GM19193 (cell line): ENCODE data around the gene RBFOX2.

Experiments
- POLR2A ChIP-seq: IDR thresholded peaks from 4 replicates; pipeline ENCODE4 v1.6.1; 2011; ENCODE audit not compliant: insufficient read depth, insufficient read length; ENCODE audit errors: extremely low read depth

Gene RBFOX2

DNA sequence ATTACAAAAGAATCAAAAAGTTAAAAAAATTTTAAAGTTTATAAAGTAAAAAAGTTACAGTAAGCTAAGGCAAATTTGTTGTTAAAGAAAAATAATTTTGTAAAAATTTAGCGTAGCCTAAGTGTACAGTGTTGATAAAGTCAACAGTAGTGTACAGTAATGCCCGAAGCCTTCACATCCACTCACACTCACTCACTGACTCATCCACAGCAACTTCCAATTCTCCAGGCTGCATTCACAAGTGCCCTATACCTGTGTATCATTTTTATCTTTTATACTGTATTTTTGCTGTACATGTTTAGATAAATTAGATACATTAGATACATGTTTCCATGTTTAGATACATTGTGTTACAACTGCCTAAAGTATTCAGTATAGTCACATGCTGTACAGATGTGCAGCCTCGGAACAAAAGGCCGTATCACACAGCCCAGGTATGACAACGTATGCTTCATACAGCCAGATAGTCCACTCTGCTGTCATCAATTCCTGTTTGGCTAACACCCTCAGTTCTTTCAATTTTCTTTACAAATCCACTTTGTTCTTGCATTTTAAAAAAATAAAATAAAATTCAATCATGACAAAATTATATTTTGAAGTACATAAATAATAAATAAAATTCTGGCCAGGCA, 80.7 kb downstream of the RBFOX2 start:
- no peak for TF ChIP-seq POLR2A

DNA sequence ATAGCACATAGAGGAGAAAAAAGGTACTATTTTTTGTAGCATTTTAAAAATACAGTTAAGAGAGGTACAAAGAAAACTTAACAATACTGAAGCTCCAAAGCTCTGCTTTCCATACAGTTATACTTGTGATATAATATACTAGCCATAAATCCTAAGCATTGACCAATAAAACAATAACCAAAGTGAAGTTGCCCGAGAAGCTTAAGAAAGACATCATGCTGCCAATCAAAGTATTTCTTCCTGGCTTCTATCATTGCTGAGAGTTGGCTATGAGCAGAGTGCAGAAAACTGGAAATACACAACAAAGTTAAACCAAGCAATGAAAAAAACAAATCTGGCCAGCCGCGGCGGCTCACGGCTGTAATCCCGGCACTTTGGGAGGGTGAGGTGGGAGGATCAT, 84.2 kb downstream of the RBFOX2 start:
- no peak for TF ChIP-seq POLR2A

DNA sequence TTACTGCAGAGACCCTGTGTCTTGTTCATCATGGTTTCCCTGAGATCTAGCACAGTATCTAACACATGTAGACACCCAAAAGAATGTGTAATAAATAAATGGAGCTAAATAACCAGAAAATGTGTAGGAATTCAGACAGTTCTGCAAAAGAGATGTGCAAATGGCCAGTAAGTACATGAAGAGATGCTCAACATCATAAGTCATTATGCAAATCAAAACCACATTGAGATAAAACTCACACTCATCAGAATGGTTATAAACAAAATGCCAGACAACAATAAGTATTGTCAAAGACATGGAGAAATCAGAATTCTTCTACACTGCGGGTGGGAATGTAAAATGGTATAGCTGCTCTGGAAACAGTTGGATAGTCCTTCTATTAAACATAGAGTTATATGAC, 88.5 kb downstream of the RBFOX2 start:
- TF ChIP-seq POLR2A = no peak

DNA sequence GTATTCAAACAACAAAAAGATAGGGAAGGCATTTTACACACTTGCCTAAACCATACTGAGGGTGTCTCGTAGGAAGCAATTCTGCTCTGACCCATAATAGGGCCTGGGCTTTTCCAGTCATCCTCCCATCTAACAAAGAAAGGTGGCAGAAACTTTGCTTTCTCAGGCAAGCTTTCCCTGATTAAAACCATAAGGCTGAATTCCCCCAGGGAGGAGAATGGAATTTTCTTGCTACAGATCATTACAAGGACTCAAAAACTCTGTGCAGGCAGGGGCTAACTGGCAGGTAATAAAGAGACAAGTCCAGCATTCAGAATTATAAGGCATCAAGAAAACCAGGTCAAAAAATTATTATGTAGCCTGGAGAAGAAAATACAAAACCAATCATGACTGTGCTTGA, 90.4 kb downstream of the RBFOX2 start:
- no peak for TF ChIP-seq POLR2A

DNA sequence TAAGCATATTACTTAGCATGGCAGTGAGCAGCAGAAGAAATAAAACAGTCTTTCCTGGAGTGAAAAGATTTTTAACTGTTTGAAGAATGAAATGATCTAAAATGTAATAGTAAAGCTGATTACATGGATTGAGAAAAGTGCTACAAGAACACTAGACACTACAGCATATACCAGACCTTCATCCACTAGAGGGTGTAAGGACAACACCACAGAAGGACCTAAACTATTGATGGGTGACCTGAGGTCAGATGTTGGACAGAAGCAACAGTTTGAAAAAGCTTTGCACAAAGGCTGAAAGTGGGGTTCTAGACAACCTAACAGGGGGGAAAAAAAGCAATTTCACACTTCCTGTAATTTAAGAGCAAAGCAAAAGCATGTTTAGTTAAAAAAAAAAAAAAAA, 97.7 kb downstream of the RBFOX2 start:
- no peak for TF ChIP-seq POLR2A

DNA sequence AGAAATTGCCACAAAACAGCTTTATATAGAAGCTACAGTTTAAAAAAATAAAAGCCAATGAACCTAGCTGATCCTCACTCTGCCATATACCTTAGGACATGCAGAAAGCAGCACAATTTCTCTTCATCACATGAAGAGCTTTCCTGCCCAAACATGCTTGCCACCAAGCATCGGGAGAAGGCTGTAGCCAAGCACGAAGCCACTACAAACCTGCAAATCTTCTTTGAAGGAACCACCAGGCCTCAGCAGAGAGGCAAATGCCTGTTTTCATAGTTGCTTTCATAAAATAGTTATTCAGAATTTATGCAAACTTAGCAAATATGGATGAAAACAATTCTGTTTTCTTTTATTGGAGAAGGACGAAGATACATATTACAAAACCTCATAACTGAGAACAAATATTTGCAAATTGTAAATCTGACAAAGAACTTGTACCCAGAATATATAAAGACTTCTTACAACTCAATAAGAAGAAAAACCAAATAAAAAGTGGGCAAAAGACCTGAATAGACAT, 100.3 kb downstream of the RBFOX2 start:
- TF ChIP-seq POLR2A = no peak

DNA sequence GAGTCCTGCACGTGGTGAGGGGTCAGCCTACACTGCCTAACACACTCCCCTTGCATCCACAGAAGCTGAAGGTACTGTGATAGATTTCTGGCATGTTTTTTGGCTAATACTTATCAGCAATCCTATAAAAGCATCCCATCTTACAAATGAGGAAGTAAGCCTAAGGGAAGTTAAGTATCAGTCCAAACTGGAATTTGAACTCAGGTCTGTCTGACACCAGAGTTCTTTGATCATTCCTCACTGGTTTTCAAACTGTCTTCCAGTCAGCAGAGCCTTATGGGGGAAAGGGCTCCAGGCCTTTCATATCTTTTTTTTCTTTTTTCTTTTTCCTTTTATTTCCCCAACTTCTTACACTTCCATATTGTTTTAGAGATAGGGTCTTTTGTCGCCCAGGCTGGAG, 105.6 kb downstream of the RBFOX2 start:
- no peak for TF ChIP-seq POLR2A

DNA sequence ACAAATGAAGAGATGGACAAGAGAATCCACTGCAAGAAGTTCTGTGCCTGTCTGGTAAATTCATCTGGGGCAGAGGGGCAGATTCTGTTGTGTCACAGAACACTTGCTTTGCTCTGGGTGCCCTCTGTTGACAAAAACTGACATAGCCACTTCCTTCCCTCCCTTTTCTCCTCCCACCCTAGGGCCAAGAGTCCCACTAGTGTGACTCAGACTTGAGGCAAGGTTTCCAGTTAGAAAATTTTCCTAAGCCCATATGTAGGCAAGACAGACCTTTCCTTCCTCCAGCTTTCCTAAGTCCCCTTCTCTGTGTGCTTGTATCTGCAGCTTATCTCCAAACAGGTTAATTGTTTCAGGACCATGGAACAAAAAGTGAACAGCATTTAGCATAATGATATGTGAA, 106.8 kb downstream of the RBFOX2 start:
- TF ChIP-seq POLR2A = no peak

DNA sequence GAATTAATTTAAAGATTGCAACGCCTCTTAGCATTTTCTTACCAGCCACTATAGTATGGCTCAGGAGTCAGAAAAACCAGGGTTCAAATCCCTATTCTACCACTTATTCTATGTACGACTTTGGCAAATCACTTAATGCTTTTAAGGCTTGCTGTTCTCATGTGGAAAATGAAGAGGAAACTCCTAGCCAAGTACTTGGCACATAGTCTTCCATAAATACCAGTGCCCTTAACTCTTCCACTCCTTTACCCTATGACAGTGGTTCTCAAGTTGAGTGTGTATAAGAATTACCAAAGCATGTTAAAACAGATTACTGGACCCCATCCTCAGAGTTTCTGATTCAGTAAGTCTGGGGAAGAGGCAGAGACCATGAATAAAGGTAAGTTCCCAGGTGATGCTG, 107.6 kb downstream of the RBFOX2 start:
- no peak for TF ChIP-seq POLR2A

DNA sequence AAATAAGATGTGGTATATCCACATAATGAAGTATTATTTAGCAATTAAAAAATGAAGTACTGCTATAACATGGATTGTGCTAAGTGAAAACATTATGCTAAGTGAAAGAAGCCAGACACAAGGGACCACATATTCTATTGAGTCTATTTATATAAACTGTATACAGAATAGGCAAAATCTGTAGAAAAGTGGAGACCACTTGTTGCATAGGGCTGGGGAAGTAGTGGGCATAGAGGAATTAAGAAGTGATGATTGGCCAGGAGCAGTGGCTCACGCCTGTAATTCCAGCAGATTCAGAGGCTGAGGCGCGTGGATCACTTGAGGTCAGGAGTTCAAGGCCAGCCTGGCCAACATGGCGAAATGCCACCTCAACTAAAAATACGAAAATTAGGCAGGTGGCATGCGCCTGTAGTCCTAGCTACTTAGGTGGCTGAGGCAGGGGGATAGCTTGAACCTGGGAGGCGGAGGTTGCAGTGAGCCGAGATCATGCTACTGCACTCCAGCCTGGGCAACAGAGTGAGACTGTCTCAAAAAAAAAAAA, 109.6 kb downstream of the RBFOX2 start:
- no peak for TF ChIP-seq POLR2A

DNA sequence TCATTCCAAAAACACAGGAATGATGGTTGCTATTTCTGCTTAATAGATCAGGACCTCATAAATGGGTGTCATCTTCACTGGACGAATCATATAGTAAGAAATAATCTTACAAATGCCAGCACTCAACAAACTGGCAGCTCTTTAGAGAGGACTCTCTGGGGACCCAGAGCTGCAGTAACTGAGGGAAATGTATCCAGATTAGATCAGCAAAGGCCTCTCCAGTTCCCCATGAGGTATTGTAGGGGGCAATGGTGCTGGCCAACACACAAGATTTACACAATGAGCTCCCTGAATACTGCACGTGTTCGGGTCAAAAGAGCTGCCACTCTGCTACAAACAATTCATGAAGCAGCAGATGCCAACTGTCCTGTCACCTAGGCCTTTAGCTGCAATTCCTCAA, 110.2 kb downstream of the RBFOX2 start:
- no peak for TF ChIP-seq POLR2A

DNA sequence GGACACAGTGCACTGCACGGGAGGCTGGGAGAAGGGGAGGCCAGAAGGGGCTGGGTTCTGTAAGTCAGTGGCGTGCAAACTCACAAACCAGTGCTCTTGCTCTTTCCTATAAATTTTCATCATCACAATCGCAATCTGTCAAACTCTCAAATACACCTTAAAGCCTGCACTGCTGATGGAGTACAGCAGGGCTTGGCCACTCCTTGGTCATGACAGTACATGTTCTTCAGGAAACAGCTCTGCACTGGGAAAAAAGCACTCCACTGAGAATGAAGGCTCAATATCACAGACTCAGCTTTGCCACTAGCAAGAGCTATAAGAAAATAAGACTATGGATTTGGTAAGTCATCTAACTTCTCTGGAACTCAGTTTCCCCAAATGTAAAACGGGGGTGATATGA, 111.0 kb downstream of the RBFOX2 start:
- no peak for TF ChIP-seq POLR2A

DNA sequence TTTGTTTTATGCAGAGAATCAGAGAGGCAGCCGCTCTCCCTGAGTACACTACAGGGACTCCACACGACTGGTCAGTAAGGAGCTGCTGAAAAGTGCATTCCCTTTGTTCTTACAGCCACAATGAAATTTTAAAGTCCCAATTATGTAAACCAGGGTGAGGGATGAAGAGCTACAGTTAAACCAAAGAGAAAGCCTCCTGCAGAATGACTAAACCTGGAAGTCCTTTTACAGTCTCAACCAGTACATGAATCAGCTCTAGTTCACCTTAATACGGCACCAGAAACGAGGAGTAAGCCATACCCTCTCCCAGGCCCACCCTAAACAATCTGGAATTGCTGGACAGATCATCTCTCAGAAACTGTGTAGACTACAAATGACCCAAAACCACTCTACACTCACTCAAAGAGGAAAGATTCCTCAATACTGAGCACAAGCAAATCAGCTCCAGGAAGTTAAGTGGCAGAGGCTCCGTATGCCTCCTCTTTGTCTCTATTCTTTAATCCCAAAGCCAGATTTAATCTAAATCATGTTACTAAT, 113.1 kb downstream of the RBFOX2 start:
- no peak for TF ChIP-seq POLR2A

DNA sequence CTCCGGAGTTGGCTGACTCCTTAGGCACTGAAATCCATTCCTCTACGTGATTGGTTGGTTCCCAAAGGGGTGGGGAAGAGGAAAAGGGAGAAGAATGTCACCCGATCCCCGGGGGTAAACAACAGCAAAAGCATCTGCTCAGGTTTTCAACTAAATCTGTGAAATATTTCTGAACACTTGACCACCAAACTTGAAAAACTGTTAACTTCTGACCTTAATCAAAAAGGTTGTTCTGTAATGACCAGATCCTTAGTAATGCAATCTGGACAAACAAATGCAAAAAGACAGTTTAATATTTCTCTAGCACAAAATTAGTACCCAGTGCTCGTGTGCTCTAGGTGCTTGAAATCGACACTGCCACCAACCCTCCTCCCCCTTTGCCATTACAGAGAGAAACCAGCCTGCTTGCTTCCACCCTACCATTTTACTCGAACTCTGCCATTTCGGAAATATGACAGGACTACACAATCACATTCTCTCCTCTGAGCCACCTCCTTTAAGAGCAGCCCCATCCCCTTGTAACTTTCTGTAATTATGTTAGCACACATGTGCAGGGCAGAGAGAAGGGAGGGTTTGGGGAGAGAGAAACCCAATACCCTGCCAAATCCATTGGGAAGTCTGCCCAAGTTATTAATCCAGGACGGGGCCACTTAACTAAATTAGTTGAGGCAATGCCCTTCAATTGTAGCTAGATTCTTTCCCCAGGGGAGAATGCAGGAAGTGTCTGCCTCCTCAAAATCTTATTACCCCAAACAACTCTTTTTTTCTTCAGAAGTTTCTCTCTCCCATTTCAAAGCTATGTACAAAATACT, 113.8 kb downstream of the RBFOX2 start:
- no peak for TF ChIP-seq POLR2A

DNA sequence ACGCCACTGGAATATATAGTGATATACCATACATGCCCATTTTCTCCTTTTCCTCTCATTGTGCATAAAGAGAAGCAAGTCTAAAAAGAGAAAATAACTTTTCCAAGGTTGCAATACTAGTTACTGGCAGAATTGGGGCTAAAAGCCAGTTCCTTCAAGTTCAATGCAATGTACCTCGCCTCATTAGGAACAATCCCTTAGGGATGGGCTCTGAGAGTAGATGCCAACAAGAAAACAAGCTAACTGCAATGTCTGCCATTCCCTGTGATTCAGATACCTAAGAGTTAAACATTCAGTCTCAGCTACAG, 114.3 kb downstream of the RBFOX2 start:
- TF ChIP-seq POLR2A = no peak

DNA sequence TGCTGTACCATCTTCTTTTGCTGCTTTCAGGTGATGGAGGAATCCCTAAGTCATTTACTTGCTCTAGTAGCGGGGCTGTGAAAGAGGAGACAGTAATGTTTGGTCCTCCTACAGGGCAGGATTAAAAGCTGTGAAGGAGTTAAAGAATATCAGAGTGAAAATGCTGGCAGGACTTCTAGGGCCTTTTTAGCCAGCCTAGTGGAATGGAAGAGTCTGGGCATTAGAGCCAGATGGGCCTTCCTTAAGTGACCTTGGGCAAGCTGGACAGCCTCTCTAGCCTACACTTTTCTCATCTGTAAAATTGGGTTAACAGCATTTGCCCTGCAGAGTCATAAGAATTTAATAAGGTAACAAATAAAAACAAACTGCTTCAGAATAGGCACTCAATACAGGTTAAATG, 114.7 kb downstream of the RBFOX2 start:
- no peak for TF ChIP-seq POLR2A
